K562 (cell line): ENCODE measurements around the gene PMP22. TPM values are rescaled to one million over a fixed set of nuclear protein-coding genes. Genes with fewer than 3 reads are reported as not detected.

ENCODE experiments used
- ATAC-seq: fragments of 200-7000 bp; cut with Tn5 transposase; 3 replicates; pipeline ENCODE4 v1.9.1; 2020; ENCODE audit warnings: moderate library complexity
- BruUV-seq: library from RNA; stranded (reverse); fragments of 400-500 nt; replicated peaks from 2 replicates; lab custom pipeline; 2021; lab: Mats Ljungman, UMichigan
- CTCF ChIA-PET: fragments of 300-600 bp; formaldehyde crosslinking; extraction: SDS; loops from one replicate; lab custom pipeline; 2021; ENCODE audit warnings: low intra/inter-chr PET ratio; lab: Yijun Ruan, JAX
- POLR2A ChIA-PET: fragments of 300-600, 350-650 bp; sonication (Branson Sonifier 250); formaldehyde crosslinking; extraction: SDS; loops from one replicate; lab custom pipeline; 2021; ENCODE audit warnings: antibody characterized with exemption, inconsistent platforms; lab: Yijun Ruan, JAX
- DNase-seq, 4 experiments: peaks; one replicate each; pipeline versions ENCODE4 v3.0.0 to v3.0.0-alpha.2; 2011 to 2018; ENCODE audit warnings: low spot score in 3 of 4, mixed read lengths in 3 of 4; ENCODE audit errors: extremely low read depth in 1 of 4
- FAIRE-seq: peaks from 2 replicates; lab custom pipeline; 2011; peaks lifted over from hg19 to GRCh38; lab: Jason Lieb, UNC
- H2AFZ ChIP-seq: 2 replicates; pipeline ENCODE4 v1.6.0; 2011; ENCODE audit warnings: low read depth, low read length, control low read depth, inconsistent platforms
- H3K27ac ChIP-seq: fragments of 200-600 bp; 3 replicates; pipeline ENCODE4 v1.8.0; 2011; ENCODE audit warnings: low read depth, mild to moderate bottlenecking, control low read depth, inconsistent platforms, low read length, moderate library complexity, mixed read lengths; ENCODE audit errors: extremely low read depth
- H3K27me3 ChIP-seq, 2 experiments: fragments of 300-600 bp in 1 of 2; 2 replicates in 1 of 2; 3 replicates in 1 of 2; pipeline versions ENCODE4 v1.6.0 to v1.8.0; 2011; ENCODE audit warnings: inconsistent platforms in 2 of 2, low read length in 2 of 2, mild to moderate bottlenecking in 1 of 2, mixed read lengths in 1 of 2, moderate library complexity in 1 of 2; ENCODE audit not compliant: control insufficient read depth in 2 of 2, insufficient read depth in 2 of 2
- H3K36me3 ChIP-seq: fragments of 300-600 bp; 3 replicates; pipeline ENCODE4 v1.8.0; 2011; ENCODE audit warnings: mild to moderate bottlenecking, low read length, inconsistent platforms; ENCODE audit not compliant: control insufficient read depth, insufficient read depth
- H3K4me1 ChIP-seq, 2 experiments: fragments of 200-600 bp in 1 of 2; replicated peaks in 1 of 2; 2 replicates in 1 of 2; 3 replicates in 1 of 2; pipeline versions ENCODE4 v1.5.1 to v1.8.0; 2011; ENCODE audit warnings: inconsistent platforms in 2 of 2, low read length in 2 of 2, mild to moderate bottlenecking in 1 of 2, mixed read lengths in 1 of 2, moderate library complexity in 1 of 2; ENCODE audit not compliant: control insufficient read depth in 2 of 2, insufficient read depth in 2 of 2
- H3K4me2 ChIP-seq: 2 replicates; pipeline ENCODE4 v1.6.1; 2011; ENCODE audit warnings: low read length, control low read depth, inconsistent platforms, mixed read lengths; ENCODE audit not compliant: insufficient read depth
- H3K4me3 ChIP-seq: fragments of 200-600 bp; sonication (generic), shearing (Covaris generic); 2 replicates; pipeline ENCODE4 v1.5.1; 2016; ENCODE audit warnings: control low read depth, inconsistent platforms
- H3K79me2 ChIP-seq: fragments of 200-600 bp; 3 replicates; pipeline ENCODE4 v1.8.0; 2011; ENCODE audit warnings: low read length, inconsistent platforms; ENCODE audit not compliant: control insufficient read depth, insufficient read depth
- H3K9ac ChIP-seq, 2 experiments: 2 replicates each; pipeline versions ENCODE4 v1.6.0 to v1.6.1; 2011; ENCODE audit warnings: low read depth in 2 of 2, low read length in 2 of 2, control low read depth in 1 of 2, inconsistent platforms in 1 of 2, mild to moderate bottlenecking in 1 of 2, mixed read lengths in 1 of 2; ENCODE audit not compliant: insufficient read depth in 1 of 2
- H3K9me1 ChIP-seq: one replicate; pipeline ENCODE4 v1.6.0; 2011; ENCODE audit warnings: inconsistent platforms, mild to moderate bottlenecking, low read length, moderate library complexity; ENCODE audit not compliant: control insufficient read depth, insufficient read depth
- H3K9me3 ChIP-seq: replicated peaks from 2 replicates; pipeline ENCODE4 v1.5.1; 2011; ENCODE audit warnings: low read depth, low read length, inconsistent platforms; ENCODE audit not compliant: control insufficient read depth, insufficient read depth
- H4K20me1 ChIP-seq: replicated peaks from 2 replicates; pipeline ENCODE4 v1.6.1; 2011; ENCODE audit warnings: low read length, inconsistent platforms, mixed read lengths; ENCODE audit not compliant: control insufficient read depth, insufficient read depth
- BMI1 ChIP-seq: fragments of 150-350 bp; IDR thresholded peaks from 2 replicates; pipeline ENCODE4 v1.6.1; 2014; ENCODE audit warnings: low read length
- CREBBP ChIP-seq: IDR thresholded peaks from one replicate; pipeline ENCODE4 v1.6.1; 2012; ENCODE audit warnings: low read depth, mild to moderate bottlenecking, control low read depth, inconsistent platforms, low read length
- FOXA3 ChIP-seq, 2 experiments: fragments of 450-650 bp in 1 of 2; sonication (generic) in 1 of 2; formaldehyde crosslinking; IDR thresholded peaks in 1 of 2; conservative IDR thresholded peaks in 1 of 2; 2 replicates each; pipeline versions ENCODE4 v1.4.0 to v1.8.0; 2020 to 2022; ENCODE audit warnings: mild to moderate bottlenecking in 2 of 2, missing genetic modification reagents in 1 of 2
- HIVEP1 ChIP-seq: fragments of 250-450 bp; sonication (Bioruptor Pico); IDR thresholded peaks from 2 replicates; pipeline ENCODE4 v1.4.0; 2020; ENCODE audit warnings: mild to moderate bottlenecking
- LARP7 ChIP-seq: fragments of 450-650 bp; IDR thresholded peaks from 2 replicates; pipeline ENCODE4 v1.6.1; 2016
- NR2C2 ChIP-seq, 2 experiments: fragments of 200-800 bp in 1 of 2; sonication (Bioruptor generic) in 1 of 2; sonication (generic) in 1 of 2; formaldehyde crosslinking in 1 of 2; IDR thresholded peaks; 2 replicates each; pipeline versions ENCODE4 v1.6.1 to v1.8.0; 2016 to 2022; ENCODE audit warnings: mild to moderate bottlenecking in 1 of 2, missing compliant biosample characterization in 1 of 2, missing genetic modification characterization in 1 of 2, missing genetic modification reagents in 1 of 2
- POLR2A ChIP-seq: fragments of 450-650 bp; conservative IDR thresholded peaks from 2 replicates; pipeline ENCODE4 v1.6.1; 2016
- TAL1 ChIP-seq: fragments of 450-650 bp; IDR thresholded peaks from 2 replicates; pipeline ENCODE4 v1.6.1; 2016; ENCODE audit warnings: mild to moderate bottlenecking
- TBP ChIP-seq: optimal IDR thresholded peaks from 2 replicates; pipeline ENCODE3; 2011; ENCODE audit warnings: low read depth, low read length, improper control_type of control experiment
- TEAD4 ChIP-seq, 2 experiments: sonication (generic) in 1 of 2; formaldehyde crosslinking in 1 of 2; IDR thresholded peaks; 2 replicates each; pipeline versions ENCODE4 v1.6.1 to v1.8.0; 2012 to 2022; ENCODE audit warnings: borderline replicate concordance in 1 of 2, inconsistent platforms in 1 of 2, low read length in 1 of 2, mild to moderate bottlenecking in 1 of 2, missing genetic modification reagents in 1 of 2
- WGBS: fragments of 100-300 bp; shearing (Covaris generic); methylation state at CpG from one replicate; pipeline ENCODE4 v1.1.6; 2016; ENCODE audit warnings: low coverage, mixed read lengths; ENCODE audit not compliant: insufficient coverage; ENCODE audit errors: missing lambda C conversion rate; 5-methylcytosine and 5-hydroxymethylcytosine counted together
- in situ Hi-C: fragments of 300-500 bp; cut with MboI; formaldehyde crosslinking; loops from 4 replicates; pipeline ENCODE4 v1.15.0; 2018; ENCODE audit warnings: inconsistent platforms, mixed read lengths
- intact Hi-C: fragments of 100-400 bp; cut with micrococcal nuclease; formaldehyde crosslinking; loops from 2 replicates; pipeline ENCODE4 v1.14.2; 2022
- polyA plus RNA-seq, 8 experiments: library from polyadenylated mRNA; depleted of rRNA in 4 of 8; stranded (reverse) in 5 of 8; unstranded in 3 of 8; fragments of >200 nt; fragmentation: Nextera tagmentation in 2 of 8; fragmentation: Illumina TruSeq in 1 of 8; extraction: Ambion mirVana in 2 of 8; extraction: Trizol in 1 of 8; gene quantifications; 2 replicates each; pipeline versions ENCODE4 v1.2.1 to v1.2.3, GENCODE V29; 2011 to 2014; ENCODE audit warnings: inconsistent platforms in 1 of 8, missing spikeins in 1 of 8
- total RNA-seq, 7 experiments: library from RNA; depleted of rRNA in 6 of 7; stranded (reverse); fragments of >200 nt in 6 of 7; fragmentation: Illumina TruSeq in 2 of 7; extraction: Trizol in 2 of 7; gene quantifications; 2 replicates each; pipeline versions ENCODE4 v1.2.1 to v1.2.3, GENCODE V29; 2011 to 2021; ENCODE audit warnings: low replicate concordance in 1 of 7
- TF ChIP-seq, protein P1 (sequence below), 3 experiments: fragments of 200-800 bp in 1 of 3; fragments of 250-450 bp in 1 of 3; fragments of 450-650 bp in 1 of 3; sonication (Bioruptor Pico) in 1 of 3; sonication (Bioruptor generic) in 1 of 3; formaldehyde crosslinking in 1 of 3; IDR thresholded peaks; 2 replicates each; pipeline versions ENCODE4 v1.6.1 to v1.8.0; 2016 to 2022; ENCODE audit warnings: mild to moderate bottlenecking in 2 of 3, missing genetic modification characterization in 2 of 3, missing compliant biosample characterization in 1 of 3, moderate library complexity in 1 of 3
- TF ChIP-seq, protein P2 (sequence below): fragments of 450-650 bp; IDR thresholded peaks from 2 replicates; pipeline ENCODE4 v1.7.1; 2018; ENCODE audit warnings: mild to moderate bottlenecking, low read depth; ENCODE audit not compliant: partially characterized antibody
- TF ChIP-seq, protein P3 (sequence below): fragments of 250-450 bp; sonication (Bioruptor Pico); IDR thresholded peaks from 2 replicates; pipeline ENCODE4 v1.5.1; 2021; ENCODE audit warnings: mild to moderate bottlenecking

The PMP22 gene
- total and polyA plus RNA-seq, 9 of the 15 experiments (the other 6 are each of a cell fraction or from before 2014, with no cell fraction given), result 12.6 to 62.3 (median 25.8) TPM

DNA sequence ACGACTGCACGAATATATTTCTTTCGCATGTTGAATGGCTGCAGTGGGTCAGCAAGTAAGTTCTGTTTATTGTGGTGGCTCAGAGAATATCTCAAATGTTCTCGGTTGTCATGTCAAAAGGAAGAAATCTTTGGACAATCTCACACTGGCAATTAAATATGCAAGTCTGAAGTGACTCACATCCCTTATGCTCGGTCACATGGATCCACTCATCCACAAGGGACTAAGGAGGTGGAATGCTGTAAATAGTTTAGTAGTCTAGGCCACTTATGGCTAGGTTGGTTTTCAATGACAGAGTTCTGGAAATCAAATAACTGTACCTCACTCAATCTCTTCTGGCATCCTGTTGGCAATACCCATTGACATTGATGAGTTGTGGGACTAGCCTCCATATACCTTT is 33.0 kb upstream of the PMP22 start (continued):
- TF ChIP-seq NR2C2 (CRISPR knock-in tag; IDR thresholded peaks at IDR 0.05), result no peak
- TF ChIP-seq NR2C2 (tag; IDR thresholded peaks at IDR 0.05), result no peak
- TF ChIP-seq HIVEP1 (CRISPR knock-in tag), result no peak
- TF ChIP-seq, protein P1, sequence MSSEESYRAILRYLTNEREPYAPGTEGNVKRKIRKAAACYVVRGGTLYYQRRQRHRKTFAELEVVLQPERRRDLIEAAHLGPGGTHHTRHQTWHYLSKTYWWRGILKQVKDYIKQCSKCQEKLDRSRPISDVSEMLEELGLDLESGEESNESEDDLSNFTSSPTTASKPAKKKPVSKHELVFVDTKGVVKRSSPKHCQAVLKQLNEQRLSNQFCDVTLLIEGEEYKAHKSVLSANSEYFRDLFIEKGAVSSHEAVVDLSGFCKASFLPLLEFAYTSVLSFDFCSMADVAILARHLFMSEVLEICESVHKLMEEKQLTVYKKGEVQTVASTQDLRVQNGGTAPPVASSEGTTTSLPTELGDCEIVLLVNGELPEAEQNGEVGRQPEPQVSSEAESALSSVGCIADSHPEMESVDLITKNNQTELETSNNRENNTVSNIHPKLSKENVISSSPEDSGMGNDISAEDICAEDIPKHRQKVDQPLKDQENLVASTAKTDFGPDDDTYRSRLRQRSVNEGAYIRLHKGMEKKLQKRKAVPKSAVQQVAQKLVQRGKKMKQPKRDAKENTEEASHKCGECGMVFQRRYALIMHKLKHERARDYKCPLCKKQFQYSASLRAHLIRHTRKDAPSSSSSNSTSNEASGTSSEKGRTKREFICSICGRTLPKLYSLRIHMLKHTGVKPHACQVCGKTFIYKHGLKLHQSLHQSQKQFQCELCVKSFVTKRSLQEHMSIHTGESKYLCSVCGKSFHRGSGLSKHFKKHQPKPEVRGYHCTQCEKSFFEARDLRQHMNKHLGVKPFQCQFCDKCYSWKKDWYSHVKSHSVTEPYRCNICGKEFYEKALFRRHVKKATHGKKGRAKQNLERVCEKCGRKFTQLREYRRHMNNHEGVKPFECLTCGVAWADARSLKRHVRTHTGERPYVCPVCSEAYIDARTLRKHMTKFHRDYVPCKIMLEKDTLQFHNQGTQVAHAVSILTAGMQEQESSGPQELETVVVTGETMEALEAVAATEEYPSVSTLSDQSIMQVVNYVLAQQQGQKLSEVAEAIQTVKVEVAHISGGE (CRISPR knock-in tag; IDR thresholded peaks at IDR 0.05), result no peak
- no peak for TF ChIP-seq CREBBP
- no peak for TF ChIP-seq LARP7
- TF ChIP-seq TAL1, result no peak
- TF ChIP-seq, all 486 proteins: peak for 0

DNA sequence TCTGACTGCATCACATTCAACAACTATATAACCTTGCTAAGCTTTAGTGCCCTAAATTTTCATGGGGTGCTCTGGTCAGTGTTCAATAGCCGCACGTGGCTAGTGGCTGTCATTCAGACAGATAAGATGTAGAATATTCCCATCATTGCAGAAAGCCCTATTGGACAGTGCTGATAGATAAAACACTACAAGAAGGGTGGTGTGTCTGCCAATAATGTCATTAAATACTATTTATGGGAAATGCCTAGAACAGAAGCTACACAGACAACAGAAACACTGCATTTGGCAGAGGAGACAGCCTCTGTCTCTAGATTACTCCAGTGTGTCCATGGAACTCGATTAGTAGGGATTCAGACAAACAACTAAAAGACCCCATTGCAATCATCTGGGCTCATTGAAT is 28.4 kb upstream of the PMP22 start:
- ChIA-PET CTCF (no interaction called here), POLR2A (interaction anchor here (0.9 kb wide), 1 partner anchor 22 kb away, joined by 3 read pairs; no protein-coding TSS in a partner anchor)
- in situ Hi-C loops (no loop called here), intact Hi-C loops (no loop called here)
- BruUV-seq, result no TSS peak
- H3K9me3 ChIP-seq, result no peaks in the 10 kb centered on the region
- no peaks in the 10 kb centered on the region for H3K79me2 ChIP-seq
- no peak overlapping the region for H3K4me2 ChIP-seq
- no peak overlapping the region for H3K27ac ChIP-seq
- peaks cover 0 to 6% of the 10 kb centered on the region in 2 experiments; a peak in 2 of 5 replicates for H3K4me1 ChIP-seq
- no peak overlapping the region for H2AFZ ChIP-seq
- 24% methylated on average over 3 of the region's 3 CpGs for WGBS
- H3K36me3 ChIP-seq, result no peaks in the 10 kb centered on the region
- DNase-seq (no peak), ATAC-seq (no peak), FAIRE-seq (no peak)
- no peak overlapping the region for H3K4me3 ChIP-seq
- H4K20me1 ChIP-seq, result no peaks in the 10 kb centered on the region
- H3K9ac ChIP-seq, result no peak overlapping the region
- H3K27me3 ChIP-seq, result no peaks in the 10 kb centered on the region
- H3K9me1 ChIP-seq, result no peaks in the 10 kb centered on the region
- TF ChIP-seq FOXA3 (CRISPR knock-in tag; conservative IDR thresholded peaks at IDR 0.05 in 1 of 2, IDR thresholded peaks at IDR 0.05 in 1 of 2) (no peak), TEAD4 (IDR thresholded peaks at IDR 0.05; ENCODE audit: low read length) (no peak), TEAD4 (CRISPR knock-in tag; IDR thresholded peaks at IDR 0.05; ENCODE audit: borderline replicate concordance) (no peak), POLR2A (no peak), TBP (no peak), BMI1 (no peak)
- TF ChIP-seq, protein P2, sequence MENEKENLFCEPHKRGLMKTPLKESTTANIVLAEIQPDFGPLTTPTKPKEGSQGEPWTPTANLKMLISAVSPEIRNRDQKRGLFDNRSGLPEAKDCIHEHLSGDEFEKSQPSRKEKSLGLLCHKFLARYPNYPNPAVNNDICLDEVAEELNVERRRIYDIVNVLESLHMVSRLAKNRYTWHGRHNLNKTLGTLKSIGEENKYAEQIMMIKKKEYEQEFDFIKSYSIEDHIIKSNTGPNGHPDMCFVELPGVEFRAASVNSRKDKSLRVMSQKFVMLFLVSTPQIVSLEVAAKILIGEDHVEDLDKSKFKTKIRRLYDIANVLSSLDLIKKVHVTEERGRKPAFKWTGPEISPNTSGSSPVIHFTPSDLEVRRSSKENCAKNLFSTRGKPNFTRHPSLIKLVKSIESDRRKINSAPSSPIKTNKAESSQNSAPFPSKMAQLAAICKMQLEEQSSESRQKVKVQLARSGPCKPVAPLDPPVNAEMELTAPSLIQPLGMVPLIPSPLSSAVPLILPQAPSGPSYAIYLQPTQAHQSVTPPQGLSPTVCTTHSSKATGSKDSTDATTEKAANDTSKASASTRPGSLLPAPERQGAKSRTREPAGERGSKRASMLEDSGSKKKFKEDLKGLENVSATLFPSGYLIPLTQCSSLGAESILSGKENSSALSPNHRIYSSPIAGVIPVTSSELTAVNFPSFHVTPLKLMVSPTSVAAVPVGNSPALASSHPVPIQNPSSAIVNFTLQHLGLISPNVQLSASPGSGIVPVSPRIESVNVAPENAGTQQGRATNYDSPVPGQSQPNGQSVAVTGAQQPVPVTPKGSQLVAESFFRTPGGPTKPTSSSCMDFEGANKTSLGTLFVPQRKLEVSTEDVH, result no peak
- TF ChIP-seq, protein P3, sequence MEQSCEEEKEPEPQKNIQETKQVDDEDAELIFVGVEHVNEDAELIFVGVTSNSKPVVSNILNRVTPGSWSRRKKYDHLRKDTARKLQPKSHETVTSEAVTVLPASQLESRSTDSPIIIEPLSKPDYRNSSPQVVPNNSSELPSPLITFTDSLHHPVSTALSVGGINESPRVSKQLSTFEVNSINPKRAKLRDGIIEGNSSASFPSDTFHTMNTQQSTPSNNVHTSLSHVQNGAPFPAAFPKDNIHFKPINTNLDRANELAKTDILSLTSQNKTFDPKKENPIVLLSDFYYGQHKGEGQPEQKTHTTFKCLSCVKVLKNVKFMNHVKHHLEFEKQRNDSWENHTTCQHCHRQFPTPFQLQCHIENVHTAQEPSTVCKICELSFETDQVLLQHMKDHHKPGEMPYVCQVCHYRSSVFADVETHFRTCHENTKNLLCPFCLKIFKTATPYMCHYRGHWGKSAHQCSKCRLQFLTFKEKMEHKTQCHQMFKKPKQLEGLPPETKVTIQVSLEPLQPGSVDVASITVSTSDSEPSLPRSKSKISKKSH (CRISPR knock-in tag), result no peak
